Measurements from ENCODE around the gene TMEM171. TPM values are rescaled to one million over a fixed set of nuclear protein-coding genes. Genes with fewer than 3 reads are reported as not detected.

Gene TMEM171
- total RNA-seq, 1 experiment from 2014 or later, result 1.7 TPM

- TF ChIP-seq ZNF281 (CRISPR knock-in tag; IDR thresholded peaks at IDR 0.05) (no peak), NFATC4 (CRISPR knock-in tag; IDR thresholded peaks at IDR 0.05) (no peak), FOXK1 (CRISPR knock-in tag; IDR thresholded peaks at IDR 0.05) (no peak), ESRRA (CRISPR knock-in tag; IDR thresholded peaks at IDR 0.05; ENCODE audit: borderline replicate concordance) (no peak)
Measured at GRCh38 chr5:73170522-73170921, 50.1 kb downstream of the TMEM171 start (continued).

- POLR2A ChIA-PET, result no interaction called here
- no peak for TF ChIP-seq JAZF1 (CRISPR knock-in tag; IDR thresholded peaks at IDR 0.05)
- TF ChIP-seq SP1 (CRISPR knock-in tag; conservative IDR thresholded peaks at IDR 0.05), result no peak
- no peak for TF ChIP-seq MAX (CRISPR knock-in tag; IDR thresholded peaks at IDR 0.05)
- TF ChIP-seq ATF3 (CRISPR knock-in tag; conservative IDR thresholded peaks at IDR 0.05), result no peak
- no peak for TF ChIP-seq IRF2 (CRISPR knock-in tag; IDR thresholded peaks at IDR 0.05; ENCODE audit: borderline replicate concordance, low read depth)
- TF ChIP-seq PREB (CRISPR knock-in tag; IDR thresholded peaks at IDR 0.05; ENCODE audit: borderline replicate concordance), result no peak
- TF ChIP-seq STAT6 (CRISPR knock-in tag; conservative IDR thresholded peaks at IDR 0.05; ENCODE audit: low read depth), result no peak
- no peak for TF ChIP-seq NR3C1 (CRISPR knock-in tag; conservative IDR thresholded peaks at IDR 0.05; ENCODE audit: low read depth)
- no peak for TF ChIP-seq GTF2I (CRISPR knock-in tag; conservative IDR thresholded peaks at IDR 0.05)
- no peak for TF ChIP-seq FOXP4 (CRISPR knock-in tag; IDR thresholded peaks at IDR 0.05)
- no peak for TF ChIP-seq ERG (CRISPR knock-in tag; IDR thresholded peaks at IDR 0.05)
- TF ChIP-seq ATF1 (CRISPR knock-in tag; IDR thresholded peaks at IDR 0.05), result no peak
- no peak for TF ChIP-seq TEAD4 (CRISPR knock-in tag; IDR thresholded peaks at IDR 0.05)
- no peak for TF ChIP-seq GABPB1 (CRISPR knock-in tag; IDR thresholded peaks at IDR 0.05)
- no peak for TF ChIP-seq RELA (CRISPR knock-in tag; IDR thresholded peaks at IDR 0.05; ENCODE audit: borderline replicate concordance)
- TF ChIP-seq AR (CRISPR knock-in tag; IDR thresholded peaks at IDR 0.05), result no peak
- no peak overlapping the region for H3K4me3 Mint-ChIP-seq
Measured at GRCh38 chr5:73171495-73171894, 51.1 kb downstream of the TMEM171 start.

More at GRCh38 chr5:73171495-73171894, 51.1 kb downstream of the TMEM171 start:
- no peak for DNase-seq (ENCODE audit: low spot score)
- Mint-ChIP-seq H3K27ac (no peak overlapping the region), H3K27me3 (ENCODE audit: low read depth) (no peaks in the 10 kb centered on the region), H3K9me3 (no peaks in the 10 kb centered on the region), H3K4me1 (peaks cover 20% of the 10 kb centered on the region), H3K36me3 (no peaks in the 10 kb centered on the region)
- no peak for ATAC-seq
- CTCF ChIA-PET, result interaction anchor here (0.9 to 3.1 kb wide), 26 partner anchors 10 to 258 kb away, joined by 3 to 36 read pairs (median 5); partner anchors contain the start of gene TMEM171

Data from WTC11 (cell line).